Measurements from ENCODE around the gene SLC25A21.

GRCh38 chr14:36667679-36668078 is 504.7 kb downstream of the SLC25A21 start:
- TF ChIP-seq POLR2AphosphoS5 (IDR thresholded peaks at IDR 0.05): no peak
- TF ChIP-seq CTCF (IDR thresholded peaks at IDR 0.05): no peak
- TF ChIP-seq POLR2A (IDR thresholded peaks at IDR 0.05; ENCODE audit: low read depth): no peak
